Activated CD8-positive, alpha-beta T cell treated with anti-CD3 and anti-CD28 coated beads for 36 hours (primary cell): ENCODE data around the gene DHX32. TPM values are rescaled to one million over a fixed set of nuclear protein-coding genes. Genes with fewer than 3 reads are reported as not detected.

Experiments used
- ATAC-seq: fragments of 200-7000 bp; cut with Tn5 transposase; one replicate; pipeline ENCODE4 v1.10.0; 2021; ENCODE audit warnings: mild to moderate bottlenecking, moderate library complexity
- CTCF ChIA-PET: fragments of 350-600 bp; sonication (Branson Sonifier 250); formaldehyde crosslinking; loops from one replicate; lab custom pipeline; 2021; ENCODE audit warnings: antibody characterized with exemption; lab: Charles Lee
- POLR2A ChIA-PET: fragments of 350-600 bp; sonication (Branson Sonifier 250); formaldehyde crosslinking; loops from one replicate; lab custom pipeline; 2021; ENCODE audit warnings: antibody characterized with exemption; lab: Charles Lee
- DNase-seq: peaks from one replicate; pipeline ENCODE4 v3.0.0-alpha.2; 2020
- H3K27ac Mint-ChIP-seq: one replicate; pipeline ENCODE4 v1.8.0; 2021; ENCODE audit warnings: mild to moderate bottlenecking, mixed read lengths
- H3K27me3 Mint-ChIP-seq: one replicate; pipeline ENCODE4 v1.8.0; 2021; ENCODE audit warnings: mixed read lengths
- H3K36me3 Mint-ChIP-seq: one replicate; pipeline ENCODE4 v1.8.0; 2021; ENCODE audit warnings: low read depth, mixed read lengths
- H3K4me1 Mint-ChIP-seq: one replicate; pipeline ENCODE4 v1.8.0; 2021; ENCODE audit warnings: low read depth, mixed read lengths
- H3K4me3 Mint-ChIP-seq: one replicate; pipeline ENCODE4 v1.8.0; 2021; ENCODE audit warnings: mild to moderate bottlenecking, moderate library complexity, mixed read lengths
- H3K9me3 Mint-ChIP-seq: one replicate; pipeline ENCODE4 v1.8.0; 2021; ENCODE audit warnings: mixed read lengths
- CTCF ChIP-seq: fragments of 200-600 bp; IDR thresholded peaks from one replicate; pipeline ENCODE4 v1.8.0; 2022; ENCODE audit warnings: antibody characterized with exemption, mild to moderate bottlenecking
- intact Hi-C: fragments of 100-400 bp; cut with micrococcal nuclease; formaldehyde crosslinking; loops from one replicate; pipeline ENCODE4 v1.10.0; 2022
- total RNA-seq, 2 experiments: library from RNA; stranded (reverse); gene quantifications; one replicate each; pipeline ENCODE4 v1.2.3, GENCODE V29; 2021

The DHX32 gene
- total RNA-seq, 2 experiments from 2014 or later: 26.6 to 27.8 TPM

- H3K9me3 Mint-ChIP-seq: no peaks in the 10 kb centered on the region
- ChIA-PET CTCF (interaction anchor here (1.4 kb wide), 1 partner anchor 11 kb away, joined by 4 read pairs; no protein-coding TSS in a partner anchor), POLR2A (no interaction called here)
- intact Hi-C loops: no loop called here
- ATAC-seq (no peak), DNase-seq (no peak)
- no peaks in the 10 kb centered on the region for H3K4me1 Mint-ChIP-seq
- no peak overlapping the region for H3K4me3 Mint-ChIP-seq
- no peak for TF ChIP-seq CTCF
- peaks cover 17% of the 10 kb centered on the region for H3K36me3 Mint-ChIP-seq
- no peaks in the 10 kb centered on the region for H3K27me3 Mint-ChIP-seq
- no peak overlapping the region for H3K27ac Mint-ChIP-seq
Observed at GRCh38 chr10:125845617-125846016, 35.5 kb downstream of the DHX32 start.

GRCh38 chr10:125844751-125845221 lies 36.3 kb downstream of the DHX32 start:
- H3K27me3 Mint-ChIP-seq: no peaks in the 10 kb centered on the region
- ChIA-PET POLR2A (interaction anchor here (1.0 to 1.1 kb wide), 2 partner anchors 24 to 116 kb away, joined by 3 to 4 read pairs; no protein-coding TSS in a partner anchor), CTCF (interaction anchor here (1.4 to 1.6 kb wide), 2 partner anchors 11 to 17 kb away, joined by 3 to 4 read pairs; no protein-coding TSS in a partner anchor)
- no peak overlapping the region for H3K27ac Mint-ChIP-seq
- no peak for TF ChIP-seq CTCF
- no peaks in the 10 kb centered on the region for H3K9me3 Mint-ChIP-seq
- H3K4me1 Mint-ChIP-seq: no peaks in the 10 kb centered on the region
- H3K36me3 Mint-ChIP-seq: peaks cover 21% of the 10 kb centered on the region
- intact Hi-C loops: no loop called here
- no peak for ATAC-seq
- H3K4me3 Mint-ChIP-seq: no peak overlapping the region
- no peak for DNase-seq

GRCh38 chr10:125843603-125844329 lies 37.3 kb downstream of the DHX32 start:
- DNase-seq (no peak), ATAC-seq (no peak)
- ChIA-PET POLR2A (interaction anchor here (1.1 kb wide), 1 partner anchor 23 kb away, joined by 3 read pairs; no protein-coding TSS in a partner anchor), CTCF (interaction anchor here (1.6 kb wide), 1 partner anchor 16 kb away, joined by 3 read pairs; no protein-coding TSS in a partner anchor)
- H3K27me3 Mint-ChIP-seq: no peaks in the 10 kb centered on the region
- H3K27ac Mint-ChIP-seq: no peak overlapping the region
- no peak overlapping the region for H3K4me3 Mint-ChIP-seq
- no peak for TF ChIP-seq CTCF
- no peaks in the 10 kb centered on the region for H3K9me3 Mint-ChIP-seq
- H3K36me3 Mint-ChIP-seq: peaks cover 24% of the 10 kb centered on the region
- intact Hi-C loops: no loop called here
- no peaks in the 10 kb centered on the region for H3K4me1 Mint-ChIP-seq

GRCh38 chr10:125840955-125841354 lies 40.1 kb downstream of the DHX32 start:
- H3K9me3 Mint-ChIP-seq: no peaks in the 10 kb centered on the region

More at GRCh38 chr10:125840955-125841354, 40.1 kb downstream of the DHX32 start:
- ATAC-seq (no peak), DNase-seq (no peak)
- no peaks in the 10 kb centered on the region for H3K27me3 Mint-ChIP-seq
- no peak overlapping the region for H3K27ac Mint-ChIP-seq
- peaks cover 36% of the 10 kb centered on the region for H3K36me3 Mint-ChIP-seq
- CTCF ChIA-PET: no interaction called here
- intact Hi-C loops: no loop called here
- POLR2A ChIA-PET: no interaction called here
- H3K4me1 Mint-ChIP-seq: no peaks in the 10 kb centered on the region
- no peak for TF ChIP-seq CTCF
- H3K4me3 Mint-ChIP-seq: no peak overlapping the region
